Mammary epithelial cell (primary cell): ENCODE measurements around the gene DCAF11.

Source experiments
- EZH2 ChIP-seq: IDR thresholded peaks from 2 replicates; pipeline ENCODE4 v1.6.1; 2012; ENCODE audit warnings: low read length, inconsistent platforms, borderline replicate concordance
- TF ChIP-seq, protein P1 (sequence below), 2 donors: IDR thresholded peaks in 1 of 2; conservative IDR thresholded peaks in 1 of 2; 2 replicates each; pipeline ENCODE4 v1.5.1; 2011 to 2012; ENCODE audit warnings: inconsistent platforms in 2 of 2, low read length in 2 of 2, mild to moderate bottlenecking in 2 of 2, control low read depth in 1 of 2, low read depth in 1 of 2; ENCODE audit not compliant: insufficient read depth in 1 of 2; ENCODE audit errors: extremely low read depth in 1 of 2

DNA sequence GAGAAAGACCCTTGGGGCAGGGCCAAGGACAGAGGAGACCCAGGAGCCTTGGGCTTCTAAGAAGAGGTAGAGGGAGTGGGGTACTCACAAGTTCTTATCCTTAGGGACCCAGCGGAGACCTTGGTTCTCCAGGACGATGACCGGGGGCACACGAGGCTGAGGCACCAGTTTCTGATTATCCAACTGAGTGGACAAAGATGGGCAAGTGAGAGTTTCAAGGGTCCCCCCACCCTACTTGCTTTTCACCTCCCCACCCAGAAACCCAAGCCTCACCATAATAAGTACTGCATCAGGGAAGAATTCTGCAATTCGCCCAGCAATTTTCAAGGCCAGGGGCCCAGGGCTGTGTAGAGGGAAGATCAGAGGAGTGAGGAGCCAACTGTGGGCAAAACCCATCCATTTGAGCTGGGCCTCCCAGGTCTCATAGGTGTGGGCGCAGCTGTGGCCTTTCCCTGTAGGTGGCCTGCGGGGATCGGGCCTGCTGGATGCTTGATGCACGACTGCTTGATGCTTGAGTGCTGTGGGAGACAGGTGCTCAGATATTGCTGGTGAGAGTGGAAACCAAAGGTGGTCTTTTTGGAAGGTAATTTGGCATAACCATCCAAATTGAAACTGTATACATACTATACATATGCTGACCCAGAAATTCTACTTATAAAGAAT lies 24.8 kb downstream of the DCAF11 start:
- TF ChIP-seq, protein P1, sequence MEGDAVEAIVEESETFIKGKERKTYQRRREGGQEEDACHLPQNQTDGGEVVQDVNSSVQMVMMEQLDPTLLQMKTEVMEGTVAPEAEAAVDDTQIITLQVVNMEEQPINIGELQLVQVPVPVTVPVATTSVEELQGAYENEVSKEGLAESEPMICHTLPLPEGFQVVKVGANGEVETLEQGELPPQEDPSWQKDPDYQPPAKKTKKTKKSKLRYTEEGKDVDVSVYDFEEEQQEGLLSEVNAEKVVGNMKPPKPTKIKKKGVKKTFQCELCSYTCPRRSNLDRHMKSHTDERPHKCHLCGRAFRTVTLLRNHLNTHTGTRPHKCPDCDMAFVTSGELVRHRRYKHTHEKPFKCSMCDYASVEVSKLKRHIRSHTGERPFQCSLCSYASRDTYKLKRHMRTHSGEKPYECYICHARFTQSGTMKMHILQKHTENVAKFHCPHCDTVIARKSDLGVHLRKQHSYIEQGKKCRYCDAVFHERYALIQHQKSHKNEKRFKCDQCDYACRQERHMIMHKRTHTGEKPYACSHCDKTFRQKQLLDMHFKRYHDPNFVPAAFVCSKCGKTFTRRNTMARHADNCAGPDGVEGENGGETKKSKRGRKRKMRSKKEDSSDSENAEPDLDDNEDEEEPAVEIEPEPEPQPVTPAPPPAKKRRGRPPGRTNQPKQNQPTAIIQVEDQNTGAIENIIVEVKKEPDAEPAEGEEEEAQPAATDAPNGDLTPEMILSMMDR (conservative IDR thresholded peaks at IDR 0.05 in 1 of 2, IDR thresholded peaks at IDR 0.05 in 1 of 2; ENCODE audit: extremely low read depth in 1 of 2, insufficient read depth in 1 of 2, low read depth in 1 of 2, low read length in 2 of 2), result no peak
- TF ChIP-seq EZH2, result no peak
